BJ (cell line): ENCODE data around the gene NOG. TPM values are rescaled to one million over a fixed set of nuclear protein-coding genes. Genes with fewer than 3 reads are reported as not detected.

ENCODE experiments used
- CTCF ChIA-PET: fragments of 350-600 bp; formaldehyde crosslinking; extraction: SDS; loops from one replicate; lab custom pipeline; 2021; ENCODE audit warnings: antibody characterized with exemption, inconsistent platforms; lab: Yijun Ruan, JAX
- POLR2A ChIA-PET: fragments of 300-600 bp; sonication (Branson Sonifier 250); formaldehyde crosslinking; extraction: SDS; loops from one replicate; lab custom pipeline; 2021; ENCODE audit warnings: antibody characterized with exemption; lab: Charles Lee
- DNase-seq: peaks from one replicate; pipeline ENCODE4 v3.0.0-alpha.2; 2011; ENCODE audit warnings: low read depth
- H3K27me3 ChIP-seq: 2 replicates; pipeline ENCODE4 v1.6.0; 2011; ENCODE audit warnings: low read length; ENCODE audit not compliant: control insufficient read depth, insufficient read depth
- H3K36me3 ChIP-seq: 2 replicates; pipeline ENCODE4 v1.5.1; 2011; ENCODE audit warnings: low read length; ENCODE audit not compliant: control insufficient read depth, insufficient read depth
- H3K4me3 ChIP-seq: 2 replicates; pipeline ENCODE4 v1.5.1; 2011; ENCODE audit warnings: low read depth, mild to moderate bottlenecking, control low read depth, low read length
- polyA plus RNA-seq: library from polyadenylated mRNA; depleted of rRNA; stranded (reverse); fragments of >200 nt; gene quantifications from 2 replicates; pipeline ENCODE4 v1.2.3, GENCODE V29; 2011
- TF ChIP-seq, protein P1 (sequence below): IDR thresholded peaks from 2 replicates; pipeline ENCODE4 v1.5.1; 2011; ENCODE audit warnings: low read depth, mild to moderate bottlenecking, control low read depth, inconsistent platforms, low read length, moderate library complexity; ENCODE audit not compliant: insufficient read depth

Gene NOG
- polyA plus RNA-seq, 1 experiment, result 0.49 TPM

DNA sequence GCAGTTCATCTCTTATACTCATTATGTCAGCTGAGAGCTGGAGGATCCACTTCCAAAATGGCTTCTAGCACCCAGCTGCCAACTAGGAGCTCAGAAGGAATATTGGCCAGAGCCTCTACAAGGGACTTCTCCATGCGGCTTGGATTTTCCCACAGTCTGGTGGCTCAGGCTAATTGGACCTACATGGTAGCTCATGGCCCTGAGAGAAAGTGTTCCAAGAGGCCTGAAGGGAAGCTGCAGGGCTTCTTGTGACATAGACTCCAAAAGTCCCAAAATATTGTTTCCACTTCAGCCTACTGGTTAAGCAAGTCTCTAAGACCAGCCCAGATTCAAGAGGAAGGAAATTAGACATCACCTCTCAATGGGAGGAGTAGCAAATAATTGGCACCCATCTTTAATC lies 6.8 kb downstream of the NOG start:
- no peak for DNase-seq
- ChIA-PET POLR2A (no interaction called here), CTCF (interaction anchor here (1.4 to 12.8 kb wide), 3 partner anchors 29 to 180 kb away, joined by 4 to 274 read pairs (median 4); no protein-coding TSS in a partner anchor)
- H3K27me3 ChIP-seq, result peaks cover 2% of the 10 kb centered on the region; the same call in 1 of the 2 replicates
- no peaks in the 10 kb centered on the region; the same call in 1 of the 2 replicates for H3K36me3 ChIP-seq
- H3K4me3 ChIP-seq, result no peak overlapping the region
- TF ChIP-seq, protein P1, sequence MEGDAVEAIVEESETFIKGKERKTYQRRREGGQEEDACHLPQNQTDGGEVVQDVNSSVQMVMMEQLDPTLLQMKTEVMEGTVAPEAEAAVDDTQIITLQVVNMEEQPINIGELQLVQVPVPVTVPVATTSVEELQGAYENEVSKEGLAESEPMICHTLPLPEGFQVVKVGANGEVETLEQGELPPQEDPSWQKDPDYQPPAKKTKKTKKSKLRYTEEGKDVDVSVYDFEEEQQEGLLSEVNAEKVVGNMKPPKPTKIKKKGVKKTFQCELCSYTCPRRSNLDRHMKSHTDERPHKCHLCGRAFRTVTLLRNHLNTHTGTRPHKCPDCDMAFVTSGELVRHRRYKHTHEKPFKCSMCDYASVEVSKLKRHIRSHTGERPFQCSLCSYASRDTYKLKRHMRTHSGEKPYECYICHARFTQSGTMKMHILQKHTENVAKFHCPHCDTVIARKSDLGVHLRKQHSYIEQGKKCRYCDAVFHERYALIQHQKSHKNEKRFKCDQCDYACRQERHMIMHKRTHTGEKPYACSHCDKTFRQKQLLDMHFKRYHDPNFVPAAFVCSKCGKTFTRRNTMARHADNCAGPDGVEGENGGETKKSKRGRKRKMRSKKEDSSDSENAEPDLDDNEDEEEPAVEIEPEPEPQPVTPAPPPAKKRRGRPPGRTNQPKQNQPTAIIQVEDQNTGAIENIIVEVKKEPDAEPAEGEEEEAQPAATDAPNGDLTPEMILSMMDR, result no peak

DNA sequence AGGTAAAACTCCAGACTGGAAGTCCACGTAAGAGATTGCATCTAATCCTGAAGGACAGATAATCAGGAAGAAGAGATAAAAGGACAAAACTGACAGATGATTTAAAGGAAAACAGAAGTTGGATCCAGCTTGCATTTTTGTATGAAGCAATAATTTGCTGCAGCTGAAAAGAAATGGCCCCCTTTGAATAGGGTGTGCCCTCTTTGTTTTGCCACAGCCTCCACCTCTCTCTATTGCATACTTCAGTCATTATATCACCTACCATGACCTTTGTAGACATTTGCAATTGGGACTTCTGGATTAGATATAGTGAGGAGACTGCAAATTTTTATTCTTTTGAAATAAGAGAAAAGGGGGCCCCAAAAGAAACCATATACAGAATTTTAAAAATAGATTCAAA lies 8.1 kb downstream of the NOG start:
- DNase-seq, result no peak
- CTCF ChIA-PET, result interaction anchor here (1.4 to 1.8 kb wide), 2 partner anchors 114 to 179 kb away, joined by 4 to 5 read pairs; no protein-coding TSS in a partner anchor
- POLR2A ChIA-PET, result no interaction called here

GRCh38 chr17:56602292-56603130 lies 9.0 kb downstream of the NOG start:
- H3K27me3 ChIP-seq, result peaks cover 5% of the 10 kb centered on the region; the same call in 1 of the 2 replicates
- no peak overlapping the region for H3K4me3 ChIP-seq
- ChIA-PET CTCF (interaction anchor here (1.5 to 1.8 kb wide), 2 partner anchors 9 to 113 kb away, joined by 3 to 5 read pairs; partner anchors contain the start of gene NOG), POLR2A (no interaction called here)
- DNase-seq, result no peak
- TF ChIP-seq, protein P1, result no peak
- no peaks in the 10 kb centered on the region; the same call in 1 of the 2 replicates for H3K36me3 ChIP-seq

More for the DNA sequence above, 8.1 kb downstream of the NOG start:
- H3K36me3 ChIP-seq, result no peaks in the 10 kb centered on the region; the same call in 1 of the 2 replicates
- H3K27me3 ChIP-seq, result peaks cover 2% of the 10 kb centered on the region; the same call in 1 of the 2 replicates
- H3K4me3 ChIP-seq, result no peak overlapping the region
- TF ChIP-seq, protein P1, result no peak

GRCh38 chr17:56603486-56604238 lies 10.2 kb downstream of the NOG start:
- Histone ChIP-seq H3K4me3 (no peak overlapping the region), H3K36me3 (no peaks in the 10 kb centered on the region; the same call in 1 of the 2 replicates), H3K27me3 (peaks cover 5% of the 10 kb centered on the region; the same call in 1 of the 2 replicates)
- no peak for DNase-seq
- ChIA-PET POLR2A (no interaction called here), CTCF (interaction anchor here (1.5 to 1.8 kb wide), 2 partner anchors 10 to 112 kb away, joined by 3 to 5 read pairs; partner anchors contain the start of gene NOG)
- TF ChIP-seq, protein P1, result no peak
